Amygdala (tissue), 56 donors: ENCODE measurements around the gene SLC25A51.

Experiments
- DNase-seq, 56 donors: peaks; one replicate each; lab custom pipeline; 2025; lab: John Stamatoyannopoulos, UW

The SLC25A51 gene

GRCh38 chr9:37903647-37904444 is at the start of gene SLC25A51:
SLC25A51 (minus strand) TSS chr9:37904127; CDS start chr9:37888550, 15,577 bp downstream.
- peak; percentile 45 to 98 (median 88) for DNase-seq

GRCh38 chr9:37953206-37953774 is 49.4 kb upstream of the SLC25A51 start:
- DNase-seq, result no peak

- DNase-seq, result no peak
These were observed 48.8 kb upstream of the SLC25A51 start for GRCh38 chr9:37952731-37953130.

DNA sequence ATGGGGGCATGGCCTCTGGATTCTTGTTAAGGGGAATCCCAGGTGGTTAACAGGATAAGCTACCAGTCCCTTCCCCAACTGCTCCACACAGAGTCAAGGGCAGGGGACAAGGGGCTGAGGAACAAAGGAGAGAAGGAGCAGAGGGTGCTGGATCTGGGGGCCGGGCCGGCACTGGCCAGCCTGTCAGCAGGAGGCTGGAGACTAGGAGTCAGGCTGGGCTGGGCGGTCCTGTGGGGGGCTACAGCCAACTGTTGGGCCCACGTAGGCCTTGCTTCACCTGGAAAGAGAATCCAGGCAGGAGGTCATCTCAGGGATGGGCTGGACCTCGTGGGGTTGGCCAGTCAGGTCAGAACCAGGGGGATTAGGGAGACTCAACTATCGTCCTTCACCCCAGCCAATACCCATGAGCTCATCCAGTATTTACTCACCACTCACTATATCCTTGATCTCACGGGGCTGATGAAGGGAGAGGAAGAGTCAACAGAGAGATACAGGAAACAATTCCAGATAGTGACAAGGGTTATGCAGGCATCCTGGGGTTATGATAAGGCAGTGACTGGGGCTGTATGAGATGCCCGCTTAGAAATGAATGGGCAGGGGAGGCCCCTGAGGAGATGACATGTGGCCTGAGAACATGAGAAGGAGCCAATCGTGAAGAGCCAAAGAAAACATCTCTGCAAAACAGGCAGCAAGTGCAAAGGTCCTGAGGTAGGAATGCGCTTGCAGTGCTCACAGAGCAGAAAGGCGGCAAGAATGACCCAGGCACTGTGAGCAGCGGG is 47.9 kb upstream of the SLC25A51 start:
- DNase-seq, result no peak

- no peak for DNase-seq
These were observed 46.6 kb upstream of the SLC25A51 start for GRCh38 chr9:37950561-37950960.

GRCh38 chr9:37949576-37949975 is 45.6 kb upstream of the SLC25A51 start:
- DNase-seq, result no peak

DNA sequence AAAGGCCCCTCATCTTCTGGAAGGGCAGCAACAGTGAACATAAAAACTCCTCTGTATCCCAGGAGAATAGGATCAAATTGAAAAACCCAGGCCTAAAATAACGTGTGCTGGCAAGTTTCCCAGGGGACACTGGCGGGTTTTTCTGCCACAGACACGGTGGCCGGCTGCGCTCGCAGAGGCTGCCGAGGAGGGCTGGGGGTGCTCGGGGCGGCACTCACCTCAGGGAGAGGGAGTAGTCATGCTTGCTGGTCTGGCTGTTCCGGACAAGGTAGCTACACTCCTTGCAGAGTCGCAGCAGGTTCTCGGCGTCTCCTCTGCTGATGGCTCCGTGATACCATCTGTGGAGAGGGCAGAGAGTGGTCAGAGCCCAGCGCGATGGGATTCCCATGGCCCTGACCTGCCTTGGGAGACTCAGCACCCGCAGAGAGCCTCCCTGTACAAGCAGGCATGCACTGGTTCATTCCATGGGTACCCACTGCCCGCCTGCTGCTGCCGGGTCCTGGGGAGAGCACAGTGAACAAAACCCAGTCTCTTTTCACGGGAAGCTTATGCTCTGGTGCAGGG is 44.6 kb upstream of the SLC25A51 start:
- no peak for DNase-seq

DNA sequence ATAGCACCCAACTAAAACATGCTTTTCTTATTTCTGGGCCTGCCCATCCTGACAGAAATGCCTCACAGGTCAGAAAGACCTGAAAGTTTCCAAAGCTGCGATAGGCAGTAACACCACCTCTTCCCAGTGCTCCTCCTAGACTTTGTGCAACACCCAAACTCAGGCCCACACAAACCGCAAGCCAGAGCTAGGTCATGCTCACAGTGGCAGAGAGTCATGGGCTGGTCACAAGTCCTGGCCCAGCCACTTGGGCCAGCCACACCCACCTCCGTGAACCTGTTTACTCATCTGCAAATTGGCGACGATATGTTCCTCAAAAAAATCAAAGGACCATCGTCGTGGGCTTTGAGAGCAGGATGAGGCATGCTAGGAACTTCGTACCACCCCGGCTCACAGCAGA is 44.0 kb upstream of the SLC25A51 start:
- no peak for DNase-seq

DNA sequence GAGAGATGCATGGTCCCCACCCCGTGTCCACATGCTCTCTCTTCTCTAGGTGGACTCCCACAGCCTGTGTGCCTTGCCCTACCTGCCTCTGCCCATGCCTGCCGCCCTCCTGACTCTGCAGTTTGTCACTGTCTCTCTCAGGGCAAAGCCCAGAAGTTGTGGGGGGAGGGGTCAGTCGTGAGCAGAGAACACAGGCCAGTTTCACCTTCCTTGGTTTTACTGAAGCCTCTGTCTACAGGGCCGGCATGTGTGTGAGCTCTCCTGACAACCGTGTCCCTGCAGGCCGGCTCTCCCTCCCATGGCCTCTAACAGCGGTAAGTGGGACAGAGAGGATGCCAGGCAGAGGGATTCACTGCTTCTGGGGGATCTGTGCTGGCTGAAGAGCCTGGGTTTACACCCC is 43.5 kb upstream of the SLC25A51 start:
- DNase-seq, result no peak

- no peak for DNase-seq
These were observed 43.0 kb upstream of the SLC25A51 start for GRCh38 chr9:37946971-37947370.

- no peak for DNase-seq
These were observed 42.1 kb upstream of the SLC25A51 start for GRCh38 chr9:37946041-37946440.

- no peak for DNase-seq
These were observed 40.9 kb upstream of the SLC25A51 start for GRCh38 chr9:37944671-37945481.

- DNase-seq, result no peak
These were observed 40.3 kb upstream of the SLC25A51 start for GRCh38 chr9:37944266-37944650.

DNA sequence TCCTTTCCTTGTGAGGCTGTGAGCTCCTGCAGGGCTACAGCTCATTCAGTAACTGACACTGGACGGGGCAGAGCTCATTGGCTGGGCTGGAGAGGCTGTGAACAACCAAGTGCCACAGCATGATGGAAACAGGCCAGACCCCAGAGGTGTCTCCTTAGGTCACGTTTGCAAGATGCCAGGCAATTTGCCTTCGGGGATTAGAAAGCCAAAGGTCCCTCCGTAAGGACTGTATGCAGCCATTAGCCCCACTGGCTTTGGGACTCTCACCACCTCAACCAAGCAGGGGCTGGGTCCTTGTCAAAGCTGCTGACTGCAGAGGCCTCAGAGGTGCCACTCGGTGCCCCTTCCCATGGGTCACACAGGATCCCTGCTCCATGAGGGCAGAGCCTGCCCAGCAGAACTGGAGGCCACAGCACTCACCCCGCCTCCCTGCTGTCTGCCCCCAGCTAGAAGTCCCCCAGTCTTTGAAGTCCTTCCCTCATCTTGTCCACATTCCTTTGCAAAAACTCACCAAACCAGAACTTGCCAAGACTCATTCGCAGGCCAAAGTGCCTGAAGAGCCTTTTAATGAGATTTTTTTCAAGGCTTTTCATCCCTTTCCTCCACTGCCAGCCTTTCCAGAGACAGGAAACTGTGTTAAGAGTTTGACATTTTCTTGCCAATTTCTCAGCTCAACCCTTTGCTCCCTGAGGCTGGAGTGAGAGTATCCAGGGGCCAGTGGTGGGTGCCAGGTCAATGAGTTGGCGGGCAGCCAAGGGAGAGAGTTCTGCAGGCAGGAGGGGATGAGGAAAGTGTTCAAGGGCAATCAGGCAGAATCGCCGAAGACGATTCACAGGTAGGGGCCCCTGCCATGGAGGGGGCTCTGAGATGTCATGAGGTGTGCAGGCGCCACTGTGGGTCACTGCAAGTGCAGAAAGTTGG is 39.7 kb upstream of the SLC25A51 start:
- DNase-seq, result peak in 21 of 56 donors; percentile 16 to 74 (median 36)

GRCh38 chr9:37942621-37943344 is 38.9 kb upstream of the SLC25A51 start:
- DNase-seq, result no peak

DNA sequence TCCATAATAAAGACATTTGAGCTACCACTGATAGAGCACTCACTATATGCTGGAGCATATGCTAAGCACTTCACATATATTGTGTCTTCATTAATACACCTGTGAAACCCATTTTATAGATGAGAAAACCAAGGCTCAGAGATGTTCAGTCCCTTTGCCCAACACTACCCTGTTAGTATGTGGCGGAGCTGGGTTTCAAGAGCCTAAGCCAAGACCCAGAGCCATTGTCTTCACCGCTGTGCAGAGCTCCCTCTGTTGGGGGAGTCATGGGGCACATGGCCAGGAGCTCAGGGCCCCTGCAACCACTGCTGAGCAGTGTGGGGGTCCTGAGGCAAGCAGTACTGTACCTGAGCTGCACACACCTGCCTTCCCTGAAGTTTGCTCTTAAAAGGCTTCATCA is 37.3 kb upstream of the SLC25A51 start:
- DNase-seq, result no peak

- no peak for DNase-seq
These were observed 35.7 kb upstream of the SLC25A51 start for GRCh38 chr9:37939575-37940095.
